ENCODE results near the gene C6orf89. TPM values are rescaled to one million over a fixed set of nuclear protein-coding genes. Genes with fewer than 3 reads are reported as not detected.

Gene C6orf89
- polyA plus RNA-seq, 1 donor (not counting 4 experiments of a cell fraction or from before 2014, with no cell fraction given): 29.0 TPM

DNA sequence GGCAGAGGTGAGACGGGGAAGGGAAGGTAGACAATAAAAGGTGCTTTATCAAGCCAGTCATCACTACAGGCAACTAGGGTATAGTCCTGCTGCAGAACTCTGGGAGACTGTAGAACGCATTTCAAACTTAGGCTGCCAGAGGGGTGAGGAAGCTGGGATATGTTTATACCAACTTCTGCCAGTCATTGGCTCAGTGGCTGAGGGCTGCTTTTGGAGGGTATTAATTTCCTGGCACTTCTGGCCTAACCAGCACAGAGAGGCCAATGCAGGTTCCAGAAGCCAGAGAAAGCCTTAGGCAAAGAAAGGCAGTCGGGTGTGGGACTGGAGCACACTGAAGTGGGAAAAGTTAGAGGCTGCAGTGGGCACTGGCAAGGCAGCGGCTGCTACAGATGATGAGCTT lies 42.6 kb upstream of the C6orf89 start:
- Histone ChIP-seq H3K36me3 (ENCODE audit: control insufficient read depth in 2 of 2, extremely low read depth in 1 of 2, insufficient read depth in 2 of 2, low read length in 2 of 2) (no peaks in the 10 kb centered on the region), H3K4me2 (ENCODE audit: control insufficient read depth, extremely low read depth, insufficient read depth, low read depth, low read length) (no peak overlapping the region), H3K4me3 (ENCODE audit: control insufficient read depth in 2 of 3, extremely low read depth in 1 of 3, insufficient read depth in 2 of 3, low read depth in 1 of 3, low read length in 3 of 3) (no peak overlapping the region), H3K9me3 (ENCODE audit: control insufficient read depth, low read depth, low read length) (no peaks in the 10 kb centered on the region), H3K27ac (ENCODE audit: control insufficient read depth, insufficient read depth, low read length) (no peak overlapping the region), H3K9ac (ENCODE audit: control insufficient read depth, extremely low read depth, insufficient read depth, low read length) (no peak overlapping the region), H4K20me1 (ENCODE audit: control insufficient read depth, extremely low read depth, insufficient read depth, low read length) (no peaks in the 10 kb centered on the region), H3K79me2 (ENCODE audit: control insufficient read depth, insufficient read depth, low read length) (no peaks in the 10 kb centered on the region), H3K9me1 (ENCODE audit: control insufficient read depth, extremely low read depth, insufficient read depth, low read length) (no peaks in the 10 kb centered on the region), H3K27me3 (ENCODE audit: control insufficient read depth, extremely low read depth, insufficient read depth, low read length) (peaks cover 33% of the 10 kb centered on the region), H2AFZ (ENCODE audit: control insufficient read depth, low read length) (no peak overlapping the region), H3K4me1 (ENCODE audit: control insufficient read depth, extremely low read depth, insufficient read depth, low read length) (no peaks in the 10 kb centered on the region)
- dilution Hi-C loops (cut with MboI; ENCODE audit: extremely low pct_ligation_motif_present, low sequenced_read_pairs): no loop called here
- DNase-seq (ENCODE audit: low read depth, low spot score) (no peak), FAIRE-seq (no peak)
- no peak for TF ChIP-seq EZH2 (IDR thresholded peaks at IDR 0.05; ENCODE audit: low read length)
- TF ChIP-seq CTCF (optimal IDR thresholded peaks at IDR 0.05 in 1 of 3, IDR thresholded peaks at IDR 0.05 in 1 of 3, conservative IDR thresholded peaks at IDR 0.05 in 1 of 3; ENCODE audit: extremely low read depth in 1 of 3, insufficient read depth in 2 of 3, low read length in 3 of 3): no peak

GRCh38 chr6:36844232-36845170 lies 41.3 kb upstream of the C6orf89 start:
- TF ChIP-seq EZH2 (IDR thresholded peaks at IDR 0.05; ENCODE audit: low read length) (no peak), CTCF (optimal IDR thresholded peaks at IDR 0.05 in 1 of 3, IDR thresholded peaks at IDR 0.05 in 1 of 3, conservative IDR thresholded peaks at IDR 0.05 in 1 of 3; ENCODE audit: extremely low read depth in 1 of 3, insufficient read depth in 2 of 3, low read length in 3 of 3) (no peak)
- H3K79me2 ChIP-seq (ENCODE audit: control insufficient read depth, insufficient read depth, low read length): no peaks in the 10 kb centered on the region
- no peaks in the 10 kb centered on the region for H3K9me3 ChIP-seq (ENCODE audit: control insufficient read depth, low read depth, low read length)
- no peak overlapping the region for H3K27ac ChIP-seq (ENCODE audit: control insufficient read depth, insufficient read depth, low read length)
- no peaks in the 10 kb centered on the region for H3K9me1 ChIP-seq (ENCODE audit: control insufficient read depth, extremely low read depth, insufficient read depth, low read length)
- H3K36me3 ChIP-seq (ENCODE audit: control insufficient read depth in 2 of 2, extremely low read depth in 1 of 2, insufficient read depth in 2 of 2, low read length in 2 of 2): no peaks in the 10 kb centered on the region
- H3K27me3 ChIP-seq (ENCODE audit: control insufficient read depth, extremely low read depth, insufficient read depth, low read length): peaks cover 20% of the 10 kb centered on the region
- FAIRE-seq (no peak), DNase-seq (ENCODE audit: low read depth, low spot score) (no peak)
- no peak overlapping the region for H3K4me3 ChIP-seq (ENCODE audit: control insufficient read depth in 2 of 3, extremely low read depth in 1 of 3, insufficient read depth in 2 of 3, low read depth in 1 of 3, low read length in 3 of 3)
- no peak overlapping the region for H3K4me2 ChIP-seq (ENCODE audit: control insufficient read depth, extremely low read depth, insufficient read depth, low read depth, low read length)
- peaks cover 13% of the 10 kb centered on the region for H3K4me1 ChIP-seq (ENCODE audit: control insufficient read depth, extremely low read depth, insufficient read depth, low read length)
- no peaks in the 10 kb centered on the region for H4K20me1 ChIP-seq (ENCODE audit: control insufficient read depth, extremely low read depth, insufficient read depth, low read length)
- dilution Hi-C loops (cut with MboI; ENCODE audit: extremely low pct_ligation_motif_present, low sequenced_read_pairs): no loop called here
- no peak overlapping the region for H3K9ac ChIP-seq (ENCODE audit: control insufficient read depth, extremely low read depth, insufficient read depth, low read length)
- no peak overlapping the region for H2AFZ ChIP-seq (ENCODE audit: control insufficient read depth, low read length)

All from keratinocyte (primary cell).